Esophagus muscularis mucosa (tissue), 3 donors: ENCODE measurements around the gene GDF15.
A peak's percentile ranks its signal among the peaks of the same experiment; 100 is the strongest.

Source experiments
- POLR2A ChIP-seq: fragments of 450-650 bp; IDR thresholded peaks from one replicate; pipeline ENCODE4 v1.6.1; 2017; ENCODE audit warnings: antibody characterized with exemption, moderate library complexity, mild to moderate bottlenecking, low read depth
- TF ChIP-seq, protein P1 (sequence below), 3 experiments: fragments of 200-600 bp in 2 of 3; fragments of 450-650 bp in 1 of 3; sonication (generic) in 2 of 3; IDR thresholded peaks; one replicate each; pipeline ENCODE4 v1.5.1; 2017 to 2019; ENCODE audit warnings: antibody characterized with exemption in 3 of 3, mild to moderate bottlenecking in 2 of 3, moderate library complexity in 1 of 3

DNA sequence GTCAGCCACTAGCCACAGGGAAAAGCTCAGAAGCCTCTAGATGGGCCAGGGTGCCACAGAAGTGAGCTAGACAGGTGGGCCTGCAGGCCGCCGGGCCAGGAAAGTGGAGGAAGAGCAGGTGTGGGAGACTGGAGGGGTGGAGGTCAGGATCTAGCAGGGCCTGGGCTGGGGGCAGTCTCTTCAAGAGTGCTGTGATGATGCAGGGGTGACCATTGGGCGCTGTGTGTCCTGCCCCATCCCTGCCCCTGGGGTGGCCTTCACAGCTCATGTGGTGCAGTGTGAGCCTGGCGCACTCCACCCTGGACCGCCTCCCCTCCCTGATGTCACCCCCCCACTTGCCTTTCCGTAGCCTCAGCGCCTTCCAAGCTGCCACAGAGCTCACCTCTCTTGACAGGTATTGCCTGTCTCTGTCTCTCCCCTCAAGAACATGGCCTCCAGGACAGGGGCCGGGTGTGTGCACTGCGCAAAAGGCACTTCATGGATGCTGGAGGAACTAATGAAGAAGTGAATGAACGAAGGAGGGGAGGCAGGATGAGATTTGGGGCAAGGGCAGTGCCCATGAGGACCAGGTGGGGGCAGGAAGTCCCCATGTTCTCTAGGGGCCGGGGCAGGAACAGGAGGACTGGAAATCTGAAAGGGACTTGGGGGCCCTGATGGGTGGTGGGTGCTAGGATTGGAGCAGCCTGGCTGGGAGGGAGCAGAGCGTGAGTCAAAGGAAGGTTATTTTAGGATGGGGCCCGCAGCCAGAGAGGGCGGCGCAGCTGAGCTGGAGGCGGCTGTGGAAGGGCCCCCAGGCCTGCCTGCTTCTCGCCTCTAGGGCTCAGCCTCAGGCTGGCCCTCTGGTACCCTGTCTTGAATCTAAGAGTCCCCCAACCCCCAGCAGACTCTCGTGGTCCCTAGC lies 39.8 kb downstream of the GDF15 start:
- TF ChIP-seq, protein P1, sequence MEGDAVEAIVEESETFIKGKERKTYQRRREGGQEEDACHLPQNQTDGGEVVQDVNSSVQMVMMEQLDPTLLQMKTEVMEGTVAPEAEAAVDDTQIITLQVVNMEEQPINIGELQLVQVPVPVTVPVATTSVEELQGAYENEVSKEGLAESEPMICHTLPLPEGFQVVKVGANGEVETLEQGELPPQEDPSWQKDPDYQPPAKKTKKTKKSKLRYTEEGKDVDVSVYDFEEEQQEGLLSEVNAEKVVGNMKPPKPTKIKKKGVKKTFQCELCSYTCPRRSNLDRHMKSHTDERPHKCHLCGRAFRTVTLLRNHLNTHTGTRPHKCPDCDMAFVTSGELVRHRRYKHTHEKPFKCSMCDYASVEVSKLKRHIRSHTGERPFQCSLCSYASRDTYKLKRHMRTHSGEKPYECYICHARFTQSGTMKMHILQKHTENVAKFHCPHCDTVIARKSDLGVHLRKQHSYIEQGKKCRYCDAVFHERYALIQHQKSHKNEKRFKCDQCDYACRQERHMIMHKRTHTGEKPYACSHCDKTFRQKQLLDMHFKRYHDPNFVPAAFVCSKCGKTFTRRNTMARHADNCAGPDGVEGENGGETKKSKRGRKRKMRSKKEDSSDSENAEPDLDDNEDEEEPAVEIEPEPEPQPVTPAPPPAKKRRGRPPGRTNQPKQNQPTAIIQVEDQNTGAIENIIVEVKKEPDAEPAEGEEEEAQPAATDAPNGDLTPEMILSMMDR (IDR thresholded peaks at IDR 0.05): peak in 2 of 3 experiments; percentile 5 to 31
- no peak for TF ChIP-seq POLR2A
